ENCODE data around the gene DMBT1. TPM values are rescaled to one million over a fixed set of nuclear protein-coding genes. Genes with fewer than 3 reads are reported as not detected.
A peak's percentile ranks its signal among the peaks of the same experiment; 100 is the strongest.

DMBT1 gene
- total RNA-seq, 1 donor: under 0.01 TPM

DNA sequence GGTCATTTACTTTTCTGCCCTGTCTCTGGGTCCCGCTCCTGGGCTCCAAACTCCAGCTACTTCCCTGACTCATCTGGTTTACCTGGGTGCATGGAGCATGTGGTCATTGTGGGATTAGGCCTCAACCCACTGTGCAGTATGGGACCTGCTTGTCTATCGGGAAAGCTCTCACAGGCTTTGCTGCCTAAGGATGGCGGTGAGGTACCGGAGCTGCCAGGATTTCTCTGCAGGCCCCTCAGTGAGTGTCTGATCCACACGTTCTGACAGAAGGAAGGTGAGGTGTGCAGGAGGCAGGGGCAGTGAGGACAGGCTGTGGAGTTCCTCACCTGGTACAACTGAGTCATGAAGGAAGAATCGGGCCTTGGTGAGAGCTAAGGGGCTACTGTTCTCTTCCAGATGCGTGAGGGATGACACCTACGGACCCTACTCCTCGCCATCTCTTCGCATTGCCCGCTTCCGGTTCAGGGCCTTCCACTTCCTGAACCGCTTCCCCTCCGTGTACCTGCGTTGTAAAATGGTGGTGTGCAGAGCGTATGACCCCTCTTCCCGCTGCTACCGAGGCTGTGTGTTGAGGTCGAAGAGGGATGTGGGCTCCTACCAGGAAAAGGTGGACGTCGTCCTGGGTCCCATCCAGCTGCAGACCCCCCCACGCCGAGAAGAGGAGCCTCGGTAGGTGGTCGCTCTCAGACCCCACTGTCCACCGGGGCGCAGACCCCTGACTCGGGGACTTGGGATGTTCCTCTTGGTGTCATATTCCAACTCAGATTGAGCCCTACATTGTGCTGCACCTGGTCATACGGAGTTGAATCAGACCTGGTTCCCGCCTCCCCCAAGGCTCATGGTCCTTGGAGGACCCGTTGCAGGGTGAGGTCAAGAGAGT, 82.4 kb downstream of the DMBT1 start:
- no peak for DNase-seq (ENCODE audit: low read depth in 2 of 3, low spot score in 2 of 3)

DNA sequence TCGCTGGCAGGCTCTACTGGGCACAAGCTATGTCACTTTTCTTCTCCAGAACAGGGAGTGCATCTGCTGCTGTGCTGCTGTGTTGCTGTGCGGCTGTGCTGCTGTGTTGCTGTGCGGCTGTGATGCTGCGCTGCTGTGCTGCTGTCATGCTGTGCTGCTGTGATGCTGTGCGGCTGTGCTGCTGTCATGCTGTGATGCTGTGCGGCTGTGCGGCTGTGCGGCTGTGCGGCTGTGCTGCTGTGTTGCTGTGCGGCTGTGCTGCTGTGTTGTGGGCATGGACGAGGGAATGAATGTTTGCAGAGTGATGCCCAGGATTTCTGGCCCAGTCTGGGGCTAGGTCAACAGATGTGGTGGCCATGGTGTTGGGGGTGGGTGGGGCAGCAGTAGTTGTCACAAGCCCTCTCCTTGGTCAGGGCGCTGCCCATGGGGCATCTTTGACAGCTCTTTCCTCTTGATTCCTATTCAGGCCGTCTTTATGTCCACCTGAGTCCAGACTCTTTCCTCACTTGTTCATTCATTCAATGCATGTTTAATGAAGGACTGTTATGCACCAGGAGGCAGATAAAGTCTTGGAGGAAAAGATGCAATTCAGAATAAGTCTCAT, 83.5 kb downstream of the DMBT1 start:
- DNase-seq (ENCODE audit: low read depth in 2 of 3, low spot score in 2 of 3): no peak

DNA sequence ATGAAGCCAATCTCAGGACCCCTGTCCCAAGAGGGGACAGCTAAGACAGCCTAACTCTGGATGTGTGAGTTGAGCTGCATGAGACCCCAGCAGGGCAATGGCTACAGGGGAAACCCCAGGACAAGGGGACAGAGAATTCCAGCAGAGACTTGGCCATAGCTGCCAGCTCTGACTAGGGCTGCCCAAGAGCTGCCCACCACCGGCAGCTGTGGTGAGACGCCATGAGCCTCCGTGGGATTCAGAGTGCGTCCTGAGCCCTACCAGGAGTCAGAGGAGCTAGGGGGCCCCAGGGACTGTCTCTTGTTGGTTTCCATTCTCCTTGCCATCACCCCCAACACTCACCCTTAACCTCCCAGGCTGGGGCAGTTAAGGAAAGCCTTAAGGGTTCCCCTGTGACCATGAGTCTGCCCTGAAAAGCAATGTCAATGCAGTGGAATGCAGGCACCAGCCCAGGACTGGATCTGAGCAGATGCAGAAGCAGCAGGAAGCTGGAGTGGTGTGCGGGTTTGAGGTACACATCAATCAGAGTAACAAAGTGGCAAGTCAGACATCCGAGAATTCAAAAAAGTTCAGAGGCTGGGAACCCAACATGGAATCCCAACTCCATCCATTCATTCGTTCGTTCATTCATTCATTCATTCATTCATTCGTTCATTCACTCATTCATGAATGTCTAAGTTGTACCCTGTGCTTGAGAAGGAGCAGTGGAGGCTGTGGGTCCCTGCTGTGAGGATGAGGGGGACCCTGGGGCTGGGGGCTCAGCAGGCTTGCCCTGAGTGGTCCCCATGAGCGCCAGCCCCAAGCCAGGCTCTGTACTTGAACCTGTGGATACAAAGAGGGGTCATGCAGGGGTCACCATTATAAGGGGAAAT, 86.2 kb downstream of the DMBT1 start:
- DNase-seq (ENCODE audit: low read depth in 2 of 3, low spot score in 2 of 3): no peak

DNA sequence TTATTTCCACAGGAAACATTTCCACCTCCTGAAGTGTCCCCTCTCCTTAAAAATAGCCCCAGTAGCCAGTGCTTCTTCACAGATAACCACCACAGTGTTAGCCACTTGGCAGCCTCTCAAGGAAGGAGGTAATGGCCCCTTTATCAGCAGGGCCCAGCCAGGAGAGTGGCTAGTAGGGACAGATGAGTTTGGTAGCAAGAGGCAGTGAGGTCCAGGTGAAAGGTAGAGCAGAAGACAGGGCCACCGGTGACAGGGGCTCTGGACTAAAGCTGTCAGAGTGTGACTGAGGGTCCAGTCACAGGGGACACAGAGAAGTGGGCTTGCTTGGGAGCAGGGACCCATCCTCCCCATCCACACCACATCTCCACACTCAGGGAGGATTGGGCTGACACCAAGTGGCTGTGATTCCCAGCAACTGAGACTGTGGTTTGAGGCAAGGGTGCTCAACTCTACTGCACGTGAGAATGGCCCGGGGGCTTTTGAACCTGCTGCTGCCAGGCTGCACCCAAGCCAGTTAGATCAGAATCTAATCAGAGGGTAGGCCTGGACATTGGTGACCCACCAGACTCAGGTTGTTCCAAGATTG, 86.9 kb downstream of the DMBT1 start:
- no peak for DNase-seq (ENCODE audit: low read depth in 2 of 3, low spot score in 2 of 3)

DNA sequence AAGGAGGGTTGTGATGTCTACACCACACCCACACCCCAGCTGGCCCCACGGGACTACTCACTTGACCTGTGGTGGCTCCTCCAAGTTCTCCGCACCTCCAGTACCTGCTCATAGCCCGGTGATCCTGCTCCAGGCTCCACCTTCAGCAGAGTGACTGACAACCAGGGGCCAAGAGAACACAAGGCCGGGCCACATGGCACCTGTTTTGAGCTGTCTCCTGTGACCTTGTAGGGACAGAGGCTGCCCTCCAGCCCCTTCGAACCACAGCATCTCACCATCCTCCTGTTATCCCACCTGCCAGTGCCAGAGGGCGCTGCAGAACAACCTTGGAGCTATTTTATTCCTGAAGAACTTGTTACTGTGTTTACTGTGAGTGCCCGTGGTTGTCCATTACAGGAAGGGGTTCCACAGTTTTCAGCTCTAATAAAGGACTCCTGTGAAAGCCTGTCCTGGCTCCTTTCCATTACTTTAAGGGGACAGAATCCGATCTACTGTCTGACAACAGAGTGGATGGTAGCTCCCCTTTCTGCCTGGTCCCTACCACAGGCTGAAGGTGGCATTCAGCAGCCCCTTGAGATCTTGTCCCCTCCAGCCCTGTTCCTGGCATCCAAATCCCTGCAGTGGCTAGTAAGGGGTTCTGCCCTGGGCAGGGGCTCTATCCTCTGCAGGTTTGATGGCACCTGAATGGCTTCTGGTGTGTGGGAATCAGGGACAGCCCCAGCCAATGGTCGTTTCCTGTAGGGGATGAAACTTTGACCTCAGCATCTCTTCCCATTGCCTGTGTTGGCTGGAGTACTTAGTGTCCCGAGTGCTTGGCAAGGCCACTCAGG, 88.3 kb downstream of the DMBT1 start:
- DNase-seq (ENCODE audit: low read depth in 2 of 3, low spot score in 2 of 3): peak in 2 of 3 donors; percentile 20 to 40

DNA sequence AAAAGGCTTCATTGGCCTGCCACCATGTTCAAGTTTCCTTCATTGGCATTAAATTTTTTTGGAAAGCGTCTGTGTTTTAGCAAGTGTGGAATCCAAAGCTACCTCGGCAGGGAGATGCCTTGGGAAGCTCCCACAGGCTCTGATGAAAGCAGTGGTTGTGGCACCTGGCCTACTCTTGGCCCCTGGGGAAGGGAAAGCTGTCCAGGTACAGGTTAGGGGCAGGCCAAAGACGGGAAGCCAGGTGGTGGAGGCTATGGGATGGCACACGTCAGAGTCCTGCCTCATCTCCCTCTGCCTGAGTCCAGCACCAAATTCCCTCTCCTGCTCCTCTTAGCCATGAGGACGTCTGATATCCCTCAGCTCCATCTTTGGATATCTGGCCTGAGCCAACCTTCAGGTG, 89.3 kb downstream of the DMBT1 start:
- DNase-seq (ENCODE audit: low read depth in 2 of 3, low spot score in 2 of 3): no peak

DNA sequence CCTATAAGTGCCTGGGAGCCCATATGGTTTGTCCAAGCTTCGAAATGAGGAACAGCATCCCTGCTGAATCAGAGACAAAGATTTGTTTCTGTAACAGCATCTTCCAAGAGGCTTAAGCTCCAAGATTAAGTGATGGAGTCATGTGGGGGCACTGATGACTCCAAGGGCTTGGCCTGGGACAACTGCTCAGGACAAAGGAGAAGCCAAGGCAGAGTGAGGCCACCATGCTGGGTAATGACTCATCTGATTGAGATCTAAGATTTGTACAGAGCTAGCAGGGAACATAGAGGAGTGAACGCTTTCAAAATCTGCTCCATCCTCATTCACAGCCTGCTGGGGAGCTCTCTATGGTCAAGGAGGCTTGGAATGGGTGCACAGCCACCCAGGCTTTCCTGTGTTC, 89.8 kb downstream of the DMBT1 start:
- DNase-seq (ENCODE audit: low read depth in 2 of 3, low spot score in 2 of 3): no peak

DNA sequence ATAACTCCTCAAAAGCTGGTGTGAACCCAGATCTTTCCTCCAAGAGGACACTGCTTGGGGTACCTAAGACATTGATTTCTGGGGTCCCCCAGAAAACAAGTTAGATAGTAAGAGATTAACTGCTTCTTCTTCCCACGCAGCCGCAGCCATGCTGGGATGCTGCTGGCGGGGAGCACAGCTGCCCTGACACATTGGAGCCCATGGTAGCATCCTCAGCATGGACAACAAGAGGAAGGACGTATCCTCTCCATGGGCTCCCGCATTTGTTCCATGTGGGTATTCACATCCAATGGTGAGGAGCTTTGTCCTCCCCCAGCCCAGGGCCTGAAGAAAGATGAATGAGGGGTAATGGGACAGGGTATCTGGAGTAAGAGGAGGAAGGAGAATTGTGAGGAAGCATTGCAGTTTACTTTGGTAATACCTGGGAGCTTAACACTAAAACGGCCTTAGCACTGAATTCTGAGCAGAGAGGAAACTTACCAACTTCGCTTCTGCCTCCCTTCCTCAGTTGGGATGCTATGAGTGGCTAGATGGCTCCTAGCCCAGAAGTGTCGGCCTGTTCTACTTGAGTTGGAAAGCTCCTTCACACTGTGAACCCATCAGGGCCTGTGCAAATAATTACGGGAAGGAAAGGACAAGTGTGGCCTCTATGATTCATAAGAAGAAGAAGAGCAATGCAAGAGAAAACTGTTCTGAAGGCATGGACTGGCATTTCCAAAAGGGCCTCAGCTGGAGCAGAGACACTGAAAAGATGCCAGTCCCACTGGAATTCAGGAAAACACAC, 95.2 kb downstream of the DMBT1 start:
- no peak for DNase-seq (ENCODE audit: low read depth in 2 of 3, low spot score in 2 of 3)

DNA sequence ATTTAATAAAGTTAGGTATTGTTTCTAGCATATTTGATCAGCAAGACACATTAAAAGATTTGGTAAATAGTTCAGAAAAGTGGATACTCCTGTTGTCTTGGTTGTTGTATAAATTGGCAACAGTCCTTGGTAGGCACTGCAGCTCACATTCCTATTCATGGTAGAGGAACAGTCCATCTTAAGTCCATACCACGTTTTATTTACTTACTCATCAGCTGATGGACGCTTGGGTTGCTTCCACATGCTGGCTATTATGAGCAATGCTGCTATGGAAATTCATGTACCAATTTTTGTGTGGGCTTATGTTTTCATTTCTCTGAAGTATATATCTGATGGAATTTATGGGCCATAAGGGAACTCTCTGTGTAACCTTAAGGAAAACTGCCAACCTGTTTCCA, 95.8 kb downstream of the DMBT1 start:
- no peak for DNase-seq (ENCODE audit: low read depth in 2 of 3, low spot score in 2 of 3)

DNA sequence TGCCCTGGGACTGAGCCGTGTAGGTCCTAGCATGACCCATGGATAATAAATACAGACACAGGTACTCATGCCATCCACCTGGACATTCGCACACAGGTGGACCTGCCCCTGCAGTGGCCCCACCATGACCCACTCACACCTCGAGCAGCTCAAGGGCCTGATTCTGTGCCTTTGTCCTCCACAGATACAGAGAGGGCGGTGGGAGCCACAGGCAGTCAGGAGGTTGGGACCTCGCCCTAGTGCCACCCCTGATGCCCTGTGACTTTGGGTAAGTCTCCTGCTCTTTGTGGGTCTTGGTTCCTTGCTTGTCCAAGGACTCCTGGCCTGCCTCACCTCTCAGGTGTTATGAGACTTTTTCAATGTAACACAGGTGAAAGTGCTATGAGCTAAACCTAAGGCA, 96.2 kb downstream of the DMBT1 start:
- DNase-seq (ENCODE audit: low read depth in 2 of 3, low spot score in 2 of 3): no peak

DNA sequence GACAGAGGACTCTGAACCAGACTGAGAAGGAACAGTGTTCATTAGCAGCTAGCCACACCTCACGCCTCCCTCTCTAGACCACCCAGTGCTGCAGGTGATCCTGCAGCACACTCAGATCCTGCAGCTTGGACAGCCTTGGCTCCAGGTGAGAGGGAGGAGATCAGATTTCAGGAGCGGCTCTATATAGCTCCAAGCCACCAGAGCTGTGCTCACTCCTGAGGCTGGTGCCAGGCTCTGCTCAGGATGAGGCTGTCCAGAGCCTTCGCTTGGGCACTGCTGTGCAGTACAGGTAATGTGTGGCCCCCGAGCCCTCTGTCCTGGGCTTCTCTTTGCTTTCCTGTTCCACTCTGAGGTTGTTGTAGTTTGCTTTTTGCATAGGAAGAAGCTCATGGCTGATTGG, 96.7 kb downstream of the DMBT1 start:
- no peak for DNase-seq (ENCODE audit: low read depth in 2 of 3, low spot score in 2 of 3)

DNA sequence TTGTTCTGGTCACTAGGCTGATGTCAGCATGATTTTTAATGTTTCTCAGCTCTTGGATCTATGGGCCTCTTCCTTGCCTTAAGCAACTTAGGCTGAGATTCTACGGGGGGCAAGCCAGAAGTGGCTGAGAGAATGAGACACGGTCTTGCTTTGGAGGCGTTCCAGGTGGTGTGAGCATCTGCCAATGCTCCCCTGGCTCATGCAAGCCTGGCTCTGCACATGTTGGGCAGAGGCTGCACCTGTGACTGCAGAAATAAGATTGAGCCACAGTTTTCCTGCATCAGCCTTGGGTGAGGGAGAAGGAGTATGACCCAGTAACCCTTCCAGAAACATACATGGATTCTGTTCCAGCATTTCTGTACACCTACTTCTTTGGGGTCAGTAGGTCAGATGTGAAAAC, 97.2 kb downstream of the DMBT1 start:
- DNase-seq (ENCODE audit: low read depth in 2 of 3, low spot score in 2 of 3): no peak

DNA sequence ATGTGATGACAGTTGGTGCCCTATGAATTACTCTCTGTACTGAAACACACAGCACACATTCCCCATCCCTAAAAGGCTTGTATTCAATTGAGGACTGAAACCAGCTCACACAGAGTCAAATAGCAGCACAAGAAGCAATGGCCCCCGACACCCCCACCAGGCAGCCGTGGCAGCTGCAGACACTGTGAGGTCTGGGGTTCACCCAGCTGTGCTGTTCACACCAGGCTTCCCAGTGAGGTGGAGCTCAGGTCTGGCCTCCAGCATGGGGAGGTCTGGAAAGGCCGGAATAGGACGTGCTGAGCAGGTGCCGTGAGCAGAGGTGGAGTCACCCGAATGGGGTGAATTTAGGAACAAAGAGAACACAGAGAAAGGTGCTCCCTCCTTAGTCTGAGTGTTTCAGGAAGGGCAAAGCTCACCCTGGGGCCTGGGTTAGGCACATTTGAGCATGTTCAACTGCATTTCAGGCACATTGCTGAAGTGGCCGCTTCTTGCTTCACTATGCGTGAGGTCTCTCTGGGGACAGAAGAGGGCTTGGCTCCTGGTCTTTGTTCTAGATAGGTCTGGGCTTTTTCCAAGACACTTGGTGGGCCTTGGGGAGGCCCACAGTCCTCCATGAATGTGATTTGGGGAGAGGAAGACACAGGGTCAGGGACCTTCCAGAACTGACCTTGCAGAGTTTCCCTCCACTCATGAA, 97.9 kb downstream of the DMBT1 start:
- DNase-seq (ENCODE audit: low read depth in 2 of 3, low spot score in 2 of 3): no peak

DNA sequence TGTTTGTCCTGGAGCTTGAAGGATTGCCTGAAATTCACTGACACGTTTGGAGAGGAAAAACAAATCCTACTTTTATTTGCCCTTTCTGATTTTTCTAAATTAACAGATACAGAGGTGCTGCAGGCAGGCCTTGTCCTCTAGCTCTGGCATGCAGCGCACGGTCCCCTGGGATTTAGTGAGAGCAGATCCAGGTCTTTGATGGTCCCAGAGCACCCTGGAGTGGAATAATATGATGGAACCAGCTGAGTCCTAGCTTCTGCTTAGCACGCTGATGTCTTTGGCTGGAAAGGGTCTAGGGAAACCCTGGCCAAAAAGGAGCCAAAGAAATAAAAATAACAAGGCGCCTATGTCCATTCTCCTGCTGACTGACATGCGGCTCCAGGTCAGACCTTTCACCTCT, 98.6 kb downstream of the DMBT1 start:
- DNase-seq (ENCODE audit: low read depth in 2 of 3, low spot score in 2 of 3): no peak

DNA sequence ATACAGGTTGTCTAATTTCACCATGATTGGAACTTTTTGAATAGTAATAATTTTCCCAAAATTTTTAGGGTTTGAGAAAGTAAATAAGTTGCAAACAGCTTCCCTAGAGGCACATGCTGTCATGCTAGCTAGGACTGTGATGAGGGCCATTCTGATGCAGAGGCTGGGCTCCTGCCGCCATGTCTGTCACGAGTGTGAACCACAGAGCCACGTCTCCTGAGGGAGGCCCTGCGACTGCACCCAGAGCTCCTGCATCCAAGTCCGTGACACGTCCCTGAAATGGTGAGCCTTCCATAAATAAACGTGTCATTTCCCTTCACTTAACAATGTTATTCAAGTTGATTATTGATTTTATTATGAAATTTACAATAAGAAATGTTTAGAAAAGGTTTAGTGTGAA, 99.1 kb downstream of the DMBT1 start:
- no peak for DNase-seq (ENCODE audit: low read depth in 2 of 3, low spot score in 2 of 3)

DNA sequence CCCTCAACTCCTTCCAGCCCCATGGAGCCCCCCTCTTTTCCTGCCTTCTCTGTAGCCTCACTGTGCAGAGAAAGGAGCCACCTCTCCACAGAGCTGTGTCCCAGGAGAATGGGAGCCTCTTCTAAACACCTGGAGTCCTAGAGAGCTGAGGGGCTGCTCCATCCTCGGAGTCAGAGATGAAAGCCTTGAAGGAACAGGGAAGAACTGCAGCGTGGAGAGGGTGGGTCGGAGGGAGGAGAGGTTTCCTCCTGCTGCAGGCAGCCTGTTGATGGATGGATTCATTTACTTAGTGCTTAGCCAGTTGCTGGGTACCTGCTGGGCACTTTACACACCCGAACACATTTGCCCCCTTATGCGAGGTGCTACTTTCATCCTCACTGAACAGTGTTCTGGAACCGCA, 100.1 kb downstream of the DMBT1 start:
- DNase-seq (ENCODE audit: low read depth in 2 of 3, low spot score in 2 of 3): no peak

DNA sequence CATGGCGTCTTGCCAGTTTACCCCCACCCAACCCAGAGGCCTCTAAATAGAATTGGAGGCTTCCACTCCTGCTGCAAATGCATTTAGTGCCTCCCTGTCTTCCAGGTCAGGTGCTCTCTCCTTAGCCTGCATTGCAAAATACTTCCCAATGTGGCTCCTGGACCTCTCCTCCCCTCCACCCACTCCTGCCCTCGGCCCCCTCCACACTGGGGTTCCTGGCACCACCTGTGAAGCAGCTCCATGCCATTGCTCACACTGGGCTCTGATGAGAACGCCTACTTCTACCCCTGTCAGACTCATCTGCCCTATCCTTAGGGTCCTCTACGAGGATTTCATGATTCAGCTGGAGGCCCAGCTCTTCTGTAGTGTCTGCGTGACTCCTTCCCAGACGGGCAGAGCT, 101.7 kb downstream of the DMBT1 start:
- no peak for DNase-seq (ENCODE audit: low read depth in 2 of 3, low spot score in 2 of 3)

DNA sequence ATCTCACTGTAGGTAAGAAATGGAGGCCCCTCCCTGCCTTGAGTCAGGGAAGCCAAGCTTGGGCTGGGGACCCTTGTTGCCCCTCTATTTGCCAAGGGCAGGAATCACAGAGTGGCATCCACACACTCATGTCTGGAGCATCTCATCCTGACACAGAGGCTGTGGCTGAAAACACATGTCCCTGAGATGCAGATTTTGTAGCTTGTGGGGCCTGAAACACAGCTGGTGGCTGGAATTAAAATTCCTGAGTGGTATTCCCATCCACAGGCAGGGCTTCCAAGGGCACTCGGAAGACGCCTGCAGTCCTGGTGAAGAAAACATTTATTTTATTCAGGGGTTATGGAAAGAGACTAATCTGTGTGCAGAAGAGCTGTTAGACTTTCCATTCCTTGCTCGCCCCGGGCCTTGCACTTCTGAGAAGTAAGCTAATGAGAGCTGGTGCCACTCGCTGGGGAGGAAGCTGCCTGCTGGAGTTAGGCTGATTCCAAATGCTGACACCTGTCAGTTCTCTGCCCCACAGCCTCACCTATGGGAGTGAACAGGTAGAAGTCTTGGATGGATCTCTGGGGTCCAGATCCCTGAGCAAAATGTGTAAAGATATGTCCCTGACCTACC, 103.1 kb downstream of the DMBT1 start:
- no peak for DNase-seq (ENCODE audit: low read depth in 2 of 3, low spot score in 2 of 3)

All from hematopoietic multipotent progenitor cell (in vitro differentiated cells).